WTC11 (cell line): Measurements from ENCODE around the gene MAPK14. TPM values are rescaled to one million over a fixed set of nuclear protein-coding genes. Genes with fewer than 3 reads are reported as not detected.

Experiments used
- ATAC-seq: fragments of 200-7000 bp; cut with Tn5 transposase; 2 replicates; pipeline ENCODE4 v1.10.0; 2021; ENCODE audit warnings: mild to moderate bottlenecking, moderate library complexity
- CTCF ChIA-PET: fragments of 300-600 bp; sonication (Branson Sonifier 250); formaldehyde crosslinking; loops from one replicate; lab custom pipeline; 2021; ENCODE audit warnings: antibody characterized with exemption; lab: Charles Lee
- POLR2A ChIA-PET: fragments of 350-600 bp; sonication (Branson Sonifier 250); formaldehyde crosslinking; loops from one replicate; lab custom pipeline; 2021; ENCODE audit warnings: antibody characterized with exemption; lab: Charles Lee
- DNase-seq: peaks from one replicate; pipeline ENCODE4 v3.0.0; 2021; ENCODE audit warnings: low spot score
- H3K27ac Mint-ChIP-seq: 2 replicates; pipeline ENCODE4 v1.8.0; 2021; ENCODE audit warnings: mixed read lengths
- H3K27me3 Mint-ChIP-seq: 2 replicates; pipeline ENCODE4 v1.8.0; 2021; ENCODE audit warnings: low read depth, mild to moderate bottlenecking, moderate library complexity, mixed read lengths
- H3K36me3 Mint-ChIP-seq: 2 replicates; pipeline ENCODE4 v1.8.0; 2021; ENCODE audit warnings: mixed read lengths
- H3K4me1 Mint-ChIP-seq: 2 replicates; pipeline ENCODE4 v1.8.0; 2022; ENCODE audit warnings: mixed read lengths
- H3K4me3 Mint-ChIP-seq: 2 replicates; pipeline ENCODE4 v1.8.0; 2021; ENCODE audit warnings: mild to moderate bottlenecking, moderate library complexity, mixed read lengths
- H3K9me3 Mint-ChIP-seq: 2 replicates; pipeline ENCODE4 v1.8.0; 2021; ENCODE audit warnings: mixed read lengths
- ATF3 ChIP-seq: sonication (generic); formaldehyde crosslinking; conservative IDR thresholded peaks from 2 replicates; pipeline ENCODE4 v1.8.1; 2022; ENCODE audit warnings: mild to moderate bottlenecking, missing genetic modification reagents
- CREB1 ChIP-seq: sonication (generic); formaldehyde crosslinking; IDR thresholded peaks from 2 replicates; pipeline ENCODE4 v1.8.0; 2023; ENCODE audit warnings: mild to moderate bottlenecking, missing genetic modification reagents
- FOXJ3 ChIP-seq: sonication (generic); formaldehyde crosslinking; IDR thresholded peaks from 2 replicates; pipeline ENCODE4 v1.9.0; 2021; ENCODE audit warnings: missing genetic modification reagents, mild to moderate bottlenecking, borderline replicate concordance
- GABPB1 ChIP-seq: sonication (generic); formaldehyde crosslinking; IDR thresholded peaks from 2 replicates; pipeline ENCODE4 v1.8.1; 2023; ENCODE audit warnings: mild to moderate bottlenecking, missing genetic modification reagents
- GTF2I ChIP-seq: fragments of 250-450 bp; sonication (Bioruptor Pico); conservative IDR thresholded peaks from 2 replicates; pipeline ENCODE4 v1.4.0; 2021; ENCODE audit warnings: mild to moderate bottlenecking
- HMGA2 ChIP-seq: fragments of 250-450 bp; sonication (Bioruptor Pico); IDR thresholded peaks from 2 replicates; pipeline ENCODE4 v1.4.0; 2021; ENCODE audit warnings: mild to moderate bottlenecking, moderate library complexity
- JAZF1 ChIP-seq: fragments of 250-450 bp; sonication (Bioruptor Pico); IDR thresholded peaks from 2 replicates; pipeline ENCODE4 v1.9.0; 2021; ENCODE audit warnings: moderate library complexity, mild to moderate bottlenecking, inconsistent platforms
- JUN ChIP-seq: sonication (generic); formaldehyde crosslinking; IDR thresholded peaks from 2 replicates; pipeline ENCODE4 v1.8.0; 2023; ENCODE audit warnings: mild to moderate bottlenecking, missing genetic modification reagents
- RELA ChIP-seq: sonication (generic); formaldehyde crosslinking; IDR thresholded peaks from 2 replicates; pipeline ENCODE4 v1.8.1; 2022; ENCODE audit warnings: missing genetic modification reagents, mild to moderate bottlenecking, borderline replicate concordance
- SMAD4 ChIP-seq: sonication (generic); formaldehyde crosslinking; IDR thresholded peaks from 2 replicates; pipeline ENCODE4 v1.8.0; 2022; ENCODE audit warnings: mild to moderate bottlenecking, missing genetic modification reagents
- SP1 ChIP-seq: sonication (generic); formaldehyde crosslinking; conservative IDR thresholded peaks from 2 replicates; pipeline ENCODE4 v1.8.1; 2022; ENCODE audit warnings: missing genetic modification reagents
- TEAD1 ChIP-seq: sonication (generic); formaldehyde crosslinking; IDR thresholded peaks from 2 replicates; pipeline ENCODE4 v1.8.0; 2022; ENCODE audit warnings: mild to moderate bottlenecking, missing genetic modification reagents
- ZBTB21 ChIP-seq: sonication (generic); formaldehyde crosslinking; IDR thresholded peaks from 2 replicates; pipeline ENCODE4 v1.8.1; 2023; ENCODE audit warnings: mild to moderate bottlenecking, missing genetic modification reagents, borderline replicate concordance
- ZNF138 ChIP-seq: sonication (generic); formaldehyde crosslinking; conservative IDR thresholded peaks from 2 replicates; pipeline ENCODE4 v1.8.1; 2022; ENCODE audit warnings: mild to moderate bottlenecking, moderate library complexity, missing genetic modification reagents
- ZNF263 ChIP-seq: sonication (generic); formaldehyde crosslinking; IDR thresholded peaks from 2 replicates; pipeline ENCODE4 v1.8.1; 2022; ENCODE audit warnings: low read depth, mild to moderate bottlenecking, moderate library complexity, missing genetic modification reagents
- ZNF423 ChIP-seq: fragments of 250-450 bp; sonication (Bioruptor Pico); IDR thresholded peaks from 2 replicates; pipeline ENCODE4 v2.1.2; 2022; ENCODE audit warnings: mild to moderate bottlenecking, moderate library complexity
- ZSCAN18 ChIP-seq: fragments of 250-450 bp; sonication (Bioruptor Pico); IDR thresholded peaks from 2 replicates; pipeline ENCODE4 v2.1.2; 2022; ENCODE audit warnings: mild to moderate bottlenecking, moderate library complexity
- total RNA-seq: library from RNA; stranded (reverse); gene quantifications from 3 replicates; pipeline ENCODE4 v1.2.3, GENCODE V29; 2021
- TF ChIP-seq, protein P1 (sequence below): fragments of 200-600 bp; IDR thresholded peaks from 2 replicates; pipeline ENCODE4 v1.8.0; 2022; ENCODE audit warnings: antibody characterized with exemption
- TF ChIP-seq, protein P2 (sequence below): sonication (generic); formaldehyde crosslinking; IDR thresholded peaks from 2 replicates; pipeline ENCODE4 v1.8.1; 2022; ENCODE audit warnings: low read depth, mild to moderate bottlenecking, moderate library complexity, missing genetic modification reagents, borderline replicate concordance
- TF ChIP-seq, protein P3 (sequence below): sonication (generic); formaldehyde crosslinking; IDR thresholded peaks from 2 replicates; pipeline ENCODE4 v1.8.1; 2023; ENCODE audit warnings: mild to moderate bottlenecking, missing genetic modification reagents, moderate library complexity
- TF ChIP-seq, protein P4 (sequence below): sonication (generic); formaldehyde crosslinking; IDR thresholded peaks from 2 replicates; pipeline ENCODE4 v1.8.0; 2022; ENCODE audit warnings: mild to moderate bottlenecking, missing genetic modification reagents
- TF ChIP-seq, protein P5 (sequence below): sonication (generic); formaldehyde crosslinking; IDR thresholded peaks from 2 replicates; pipeline ENCODE4 v1.8.0; 2022; ENCODE audit warnings: mild to moderate bottlenecking, missing genetic modification reagents

MAPK14 gene
- total RNA-seq, 1 experiment from 2014 or later, result 34.0 TPM

DNA sequence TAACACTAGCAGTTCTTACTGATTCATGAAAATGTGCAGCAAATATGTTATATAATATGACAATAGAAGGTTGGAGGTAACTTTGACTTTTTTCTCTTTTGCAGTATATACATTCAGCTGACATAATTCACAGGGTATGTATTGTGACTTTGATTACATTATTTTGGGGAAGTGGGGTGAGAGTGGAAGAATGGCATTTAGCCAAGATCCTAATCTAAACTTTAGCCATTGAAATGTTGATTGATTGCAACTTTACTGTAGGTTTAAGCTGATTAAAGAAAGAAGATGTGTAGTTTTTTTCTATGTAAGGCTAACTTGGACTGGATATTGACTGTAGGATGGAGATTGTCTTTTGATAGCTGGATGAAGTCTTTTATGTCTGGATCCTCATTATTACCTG is 46.0 kb downstream of the MAPK14 start (continued):
- TF ChIP-seq, protein P1, sequence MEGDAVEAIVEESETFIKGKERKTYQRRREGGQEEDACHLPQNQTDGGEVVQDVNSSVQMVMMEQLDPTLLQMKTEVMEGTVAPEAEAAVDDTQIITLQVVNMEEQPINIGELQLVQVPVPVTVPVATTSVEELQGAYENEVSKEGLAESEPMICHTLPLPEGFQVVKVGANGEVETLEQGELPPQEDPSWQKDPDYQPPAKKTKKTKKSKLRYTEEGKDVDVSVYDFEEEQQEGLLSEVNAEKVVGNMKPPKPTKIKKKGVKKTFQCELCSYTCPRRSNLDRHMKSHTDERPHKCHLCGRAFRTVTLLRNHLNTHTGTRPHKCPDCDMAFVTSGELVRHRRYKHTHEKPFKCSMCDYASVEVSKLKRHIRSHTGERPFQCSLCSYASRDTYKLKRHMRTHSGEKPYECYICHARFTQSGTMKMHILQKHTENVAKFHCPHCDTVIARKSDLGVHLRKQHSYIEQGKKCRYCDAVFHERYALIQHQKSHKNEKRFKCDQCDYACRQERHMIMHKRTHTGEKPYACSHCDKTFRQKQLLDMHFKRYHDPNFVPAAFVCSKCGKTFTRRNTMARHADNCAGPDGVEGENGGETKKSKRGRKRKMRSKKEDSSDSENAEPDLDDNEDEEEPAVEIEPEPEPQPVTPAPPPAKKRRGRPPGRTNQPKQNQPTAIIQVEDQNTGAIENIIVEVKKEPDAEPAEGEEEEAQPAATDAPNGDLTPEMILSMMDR, result no peak
- TF ChIP-seq, protein P2, sequence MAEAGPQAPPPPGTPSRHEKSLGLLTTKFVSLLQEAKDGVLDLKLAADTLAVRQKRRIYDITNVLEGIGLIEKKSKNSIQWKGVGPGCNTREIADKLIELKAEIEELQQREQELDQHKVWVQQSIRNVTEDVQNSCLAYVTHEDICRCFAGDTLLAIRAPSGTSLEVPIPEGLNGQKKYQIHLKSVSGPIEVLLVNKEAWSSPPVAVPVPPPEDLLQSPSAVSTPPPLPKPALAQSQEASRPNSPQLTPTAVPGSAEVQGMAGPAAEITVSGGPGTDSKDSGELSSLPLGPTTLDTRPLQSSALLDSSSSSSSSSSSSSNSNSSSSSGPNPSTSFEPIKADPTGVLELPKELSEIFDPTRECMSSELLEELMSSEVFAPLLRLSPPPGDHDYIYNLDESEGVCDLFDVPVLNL, result no peak
- TF ChIP-seq ATF3 (CRISPR knock-in tag) (no peak), CREB1 (no peak)
- TF ChIP-seq, protein P3, sequence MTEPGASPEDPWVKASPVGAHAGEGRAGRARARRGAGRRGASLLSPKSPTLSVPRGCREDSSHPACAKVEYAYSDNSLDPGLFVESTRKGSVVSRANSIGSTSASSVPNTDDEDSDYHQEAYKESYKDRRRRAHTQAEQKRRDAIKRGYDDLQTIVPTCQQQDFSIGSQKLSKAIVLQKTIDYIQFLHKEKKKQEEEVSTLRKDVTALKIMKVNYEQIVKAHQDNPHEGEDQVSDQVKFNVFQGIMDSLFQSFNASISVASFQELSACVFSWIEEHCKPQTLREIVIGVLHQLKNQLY, result no peak
- TF ChIP-seq, all 79 proteins: peak for 0

- TF ChIP-seq SMAD4 (no peak), GABPB1 (peak; percentile 92)
- TF ChIP-seq, all 79 proteins: peak for 1
- Mint-ChIP-seq H3K4me1 (no peaks in the 10 kb centered on the region), H3K36me3 (peaks cover 19% of the 10 kb centered on the region), H3K27ac (no peak overlapping the region), H3K9me3 (peaks cover 4% of the 10 kb centered on the region), H3K4me3 (no peak overlapping the region), H3K27me3 (no peaks in the 10 kb centered on the region)
- no peak for DNase-seq
- ChIA-PET CTCF (no interaction called here), POLR2A (no interaction called here)
- no peak for ATAC-seq
Observed at GRCh38 chr6:36075656-36076055, 48.0 kb downstream of the MAPK14 start.

DNA sequence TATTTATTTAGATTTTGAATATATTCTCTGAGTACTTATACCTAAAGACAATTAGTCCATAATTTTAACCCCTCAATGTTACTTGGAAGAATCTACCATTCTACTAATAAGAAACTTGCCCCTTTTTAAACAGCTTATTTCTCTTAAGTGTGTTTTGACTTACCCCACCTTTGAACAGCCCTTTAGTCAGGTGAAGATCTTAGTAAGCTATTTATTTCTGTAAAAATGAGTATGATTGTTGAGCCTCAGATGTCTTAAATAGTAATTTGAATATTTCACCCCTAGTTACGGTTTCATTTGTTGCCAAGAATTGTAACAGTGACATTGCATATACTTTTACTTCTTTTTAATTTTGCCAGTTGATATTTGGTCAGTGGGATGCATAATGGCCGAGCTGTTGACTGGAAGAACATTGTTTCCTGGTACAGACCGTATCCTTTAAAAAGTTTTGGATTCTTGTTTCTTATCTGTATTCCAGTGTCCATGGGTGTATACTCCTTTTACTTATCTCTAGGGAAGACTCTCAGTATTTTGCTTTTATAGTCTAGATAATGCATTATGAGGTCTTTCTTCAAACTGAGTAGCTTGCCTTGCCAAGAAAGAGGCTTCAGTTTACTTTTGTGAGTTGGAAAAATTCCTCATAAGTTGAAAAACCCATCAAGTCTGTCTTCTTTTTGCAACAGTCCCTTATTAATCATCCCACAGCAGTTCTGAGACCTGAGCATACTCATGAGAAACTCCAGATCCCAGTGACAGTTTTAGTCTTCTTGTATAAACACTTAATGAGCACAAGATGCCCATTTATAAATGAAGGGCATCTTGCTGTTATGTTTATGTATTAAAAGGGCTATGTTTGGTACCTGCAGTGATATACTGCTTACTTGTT is 48.8 kb downstream of the MAPK14 start:
- no peaks in the 10 kb centered on the region for H3K27me3 Mint-ChIP-seq
- ChIA-PET POLR2A (no interaction called here), CTCF (no interaction called here)
- no peak overlapping the region for H3K4me3 Mint-ChIP-seq
- DNase-seq (no peak), ATAC-seq (no peak)
- peaks cover 26% of the 10 kb centered on the region for H3K36me3 Mint-ChIP-seq
- no peak overlapping the region for H3K27ac Mint-ChIP-seq
- peaks cover 11% of the 10 kb centered on the region for H3K9me3 Mint-ChIP-seq
- TF ChIP-seq, protein P4, sequence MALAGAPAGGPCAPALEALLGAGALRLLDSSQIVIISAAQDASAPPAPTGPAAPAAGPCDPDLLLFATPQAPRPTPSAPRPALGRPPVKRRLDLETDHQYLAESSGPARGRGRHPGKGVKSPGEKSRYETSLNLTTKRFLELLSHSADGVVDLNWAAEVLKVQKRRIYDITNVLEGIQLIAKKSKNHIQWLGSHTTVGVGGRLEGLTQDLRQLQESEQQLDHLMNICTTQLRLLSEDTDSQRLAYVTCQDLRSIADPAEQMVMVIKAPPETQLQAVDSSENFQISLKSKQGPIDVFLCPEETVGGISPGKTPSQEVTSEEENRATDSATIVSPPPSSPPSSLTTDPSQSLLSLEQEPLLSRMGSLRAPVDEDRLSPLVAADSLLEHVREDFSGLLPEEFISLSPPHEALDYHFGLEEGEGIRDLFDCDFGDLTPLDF (CRISPR knock-in tag), result no peak
- TF ChIP-seq ZNF263 (CRISPR knock-in tag) (no peak), TEAD1 (CRISPR knock-in tag) (no peak), JAZF1 (CRISPR knock-in tag) (no peak), JUN (no peak), GTF2I (CRISPR knock-in tag) (no peak), SP1 (no peak), RELA (CRISPR knock-in tag) (no peak)
- TF ChIP-seq, all 79 proteins: peak for 0
- H3K4me1 Mint-ChIP-seq, result no peaks in the 10 kb centered on the region

DNA sequence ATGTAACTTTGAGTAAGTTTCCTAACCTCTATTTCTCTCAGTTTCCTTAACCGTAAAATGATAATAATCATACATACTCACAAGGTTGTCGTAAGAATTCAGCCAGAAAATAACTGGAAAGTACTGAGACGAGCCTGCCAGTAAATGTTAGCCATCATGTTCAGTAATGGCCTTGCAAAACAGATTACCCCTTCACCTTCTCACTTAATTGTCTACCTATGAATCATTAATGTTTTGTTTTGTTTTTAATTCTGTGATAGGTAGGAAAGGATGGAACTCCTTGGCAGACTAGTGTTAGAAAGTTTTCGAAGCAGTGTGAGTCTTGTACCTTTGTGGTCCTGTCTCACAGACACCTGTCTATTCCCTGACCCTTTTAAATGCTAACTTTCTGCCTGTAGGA is 50.6 kb downstream of the MAPK14 start:
- ATAC-seq, result no peak
- no peak for DNase-seq
- peaks cover 43% of the 10 kb centered on the region for H3K36me3 Mint-ChIP-seq
- peaks cover 22% of the 10 kb centered on the region for H3K9me3 Mint-ChIP-seq
- POLR2A ChIA-PET, result no interaction called here
- CTCF ChIA-PET, result no interaction called here
- H3K4me3 Mint-ChIP-seq, result no peak overlapping the region
- no peak overlapping the region for H3K27ac Mint-ChIP-seq
- no peaks in the 10 kb centered on the region for H3K4me1 Mint-ChIP-seq
- H3K27me3 Mint-ChIP-seq, result no peaks in the 10 kb centered on the region
- TF ChIP-seq ZBTB21 (CRISPR knock-in tag), result no peak
- no peak for TF ChIP-seq ZNF138 (CRISPR knock-in tag)
- no peak for TF ChIP-seq ZNF423 (CRISPR knock-in tag)
- TF ChIP-seq ZSCAN18 (CRISPR knock-in tag), result no peak
- TF ChIP-seq, protein P5, sequence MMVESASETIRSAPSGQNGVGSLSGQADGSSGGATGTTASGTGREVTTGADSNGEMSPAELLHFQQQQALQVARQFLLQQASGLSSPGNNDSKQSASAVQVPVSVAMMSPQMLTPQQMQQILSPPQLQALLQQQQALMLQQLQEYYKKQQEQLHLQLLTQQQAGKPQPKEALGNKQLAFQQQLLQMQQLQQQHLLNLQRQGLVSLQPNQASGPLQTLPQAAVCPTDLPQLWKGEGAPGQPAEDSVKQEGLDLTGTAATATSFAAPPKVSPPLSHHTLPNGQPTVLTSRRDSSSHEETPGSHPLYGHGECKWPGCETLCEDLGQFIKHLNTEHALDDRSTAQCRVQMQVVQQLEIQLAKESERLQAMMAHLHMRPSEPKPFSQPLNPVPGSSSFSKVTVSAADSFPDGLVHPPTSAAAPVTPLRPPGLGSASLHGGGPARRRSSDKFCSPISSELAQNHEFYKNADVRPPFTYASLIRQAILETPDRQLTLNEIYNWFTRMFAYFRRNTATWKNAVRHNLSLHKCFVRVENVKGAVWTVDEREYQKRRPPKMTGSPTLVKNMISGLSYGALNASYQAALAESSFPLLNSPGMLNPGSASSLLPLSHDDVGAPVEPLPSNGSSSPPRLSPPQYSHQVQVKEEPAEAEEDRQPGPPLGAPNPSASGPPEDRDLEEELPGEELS (CRISPR knock-in tag), result no peak
- no peak for TF ChIP-seq HMGA2 (CRISPR knock-in tag)
- TF ChIP-seq FOXJ3, result no peak
